GM19395 (cell line): ENCODE data around the gene CROCC.

Experiments used
- ATAC-seq: cut with Tn5 transposase; IDR thresholded peaks from one replicate; pipeline ENCODE4 v1.9.1; 2021; ENCODE audit warnings: mild to moderate bottlenecking, moderate library complexity; ENCODE audit not compliant: unreplicated experiment

Gene CROCC

DNA sequence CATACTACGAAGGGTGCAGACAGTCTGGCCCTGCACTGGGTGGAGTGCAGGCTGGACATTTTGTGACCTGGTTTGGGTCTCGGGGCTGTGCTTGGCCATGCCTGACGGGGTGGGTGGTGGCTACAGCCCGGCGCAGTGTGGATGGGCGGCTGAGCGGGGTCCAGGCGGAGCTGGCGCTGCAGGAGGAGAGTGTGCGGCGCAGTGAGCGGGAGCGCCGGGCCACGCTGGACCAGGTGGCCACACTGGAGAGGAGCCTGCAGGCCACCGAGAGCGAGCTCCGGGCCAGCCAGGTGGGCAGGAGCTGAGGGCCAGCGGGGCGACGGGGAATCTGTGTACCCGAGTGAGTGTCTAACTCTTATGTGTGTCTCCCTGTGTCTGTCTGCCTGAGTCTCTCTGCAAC, 44.6 kb downstream of the CROCC start:
- ATAC-seq, result no peak

DNA sequence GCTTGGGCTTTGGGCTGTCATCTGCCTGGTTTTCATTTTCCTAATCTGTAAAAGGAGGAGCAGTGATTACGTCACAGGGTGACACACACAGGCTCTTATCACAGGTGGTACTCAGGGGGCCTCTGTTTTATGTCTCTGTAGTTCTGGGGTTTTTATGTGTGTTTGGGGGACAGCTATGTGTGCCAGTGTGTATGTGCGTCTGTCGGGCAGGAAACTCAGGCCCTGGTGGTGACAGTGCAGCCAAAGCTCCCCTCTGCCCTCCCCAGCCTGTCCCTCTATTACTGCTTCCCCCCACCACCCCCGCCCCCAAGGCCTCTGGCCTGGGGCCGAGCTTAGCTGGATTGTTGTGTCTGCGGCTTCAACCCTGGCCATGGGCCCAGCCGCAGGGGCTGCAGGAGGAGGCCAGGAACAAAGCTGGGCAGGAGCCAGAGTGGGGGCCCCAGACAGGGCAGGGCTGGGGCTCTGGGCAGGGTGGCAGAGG, 45.4 kb downstream of the CROCC start:
- no peak for ATAC-seq

DNA sequence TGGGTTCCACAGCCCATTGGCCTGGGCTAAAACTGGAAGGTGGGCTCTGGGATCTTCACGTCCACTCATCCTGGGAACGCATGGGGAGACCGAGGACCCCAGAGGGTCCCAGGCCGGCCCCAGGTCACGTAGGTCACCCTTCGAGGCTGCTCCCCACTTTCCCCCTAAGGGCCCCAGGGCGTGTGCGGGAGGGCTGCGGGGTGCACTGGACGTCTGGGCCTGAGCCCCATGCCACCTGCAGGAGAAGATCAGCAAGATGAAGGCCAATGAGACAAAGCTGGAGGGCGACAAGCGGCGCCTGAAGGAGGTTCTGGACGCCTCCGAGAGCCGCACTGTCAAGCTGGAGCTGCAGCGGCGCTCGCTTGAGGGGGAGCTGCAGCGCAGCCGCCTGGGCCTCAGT, 46.2 kb downstream of the CROCC start:
- no peak for ATAC-seq

DNA sequence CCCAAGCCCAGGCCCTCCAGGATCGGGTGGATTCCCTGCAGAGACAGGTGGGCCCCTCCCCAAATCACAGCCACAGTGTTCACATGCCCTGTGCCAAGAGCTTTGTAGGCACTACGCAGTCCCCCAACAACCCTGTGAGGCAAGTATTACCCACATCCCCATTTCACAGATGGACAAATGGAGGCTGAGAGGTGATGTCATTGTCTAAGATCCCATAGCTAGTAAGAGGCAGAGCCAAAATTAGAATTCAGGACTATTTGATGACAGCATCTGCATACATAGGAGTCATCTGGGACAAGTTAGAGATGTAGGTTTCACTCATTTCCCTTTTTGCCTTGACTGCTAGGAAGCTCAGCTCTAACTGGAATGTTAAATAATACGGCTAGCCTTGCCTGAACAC, 46.6 kb downstream of the CROCC start:
- no peak for ATAC-seq

DNA sequence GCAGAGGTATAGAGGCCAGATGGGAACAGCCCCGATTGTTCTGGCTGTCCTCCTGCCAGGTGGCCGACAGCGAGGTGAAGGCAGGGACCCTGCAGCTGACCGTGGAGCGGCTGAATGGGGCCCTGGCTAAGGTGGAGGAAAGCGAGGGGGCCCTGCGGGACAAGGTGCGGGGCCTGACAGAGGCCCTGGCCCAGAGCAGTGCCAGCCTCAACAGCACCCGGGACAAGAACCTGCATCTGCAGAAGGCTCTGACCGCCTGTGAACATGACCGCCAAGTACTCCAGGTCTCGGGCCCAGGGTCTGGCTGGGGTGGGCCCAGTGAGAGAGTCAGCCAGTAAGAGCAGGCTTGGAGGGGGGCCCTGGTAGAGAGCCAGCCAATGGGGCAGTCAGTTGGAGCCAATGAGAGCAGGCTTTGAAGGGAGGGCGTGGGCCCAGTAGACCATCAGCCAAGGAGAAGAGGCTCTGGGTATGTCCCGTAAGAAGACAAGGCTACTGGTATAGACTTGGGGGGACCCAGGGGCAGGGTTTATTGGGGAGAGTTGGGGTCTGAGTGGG, 47.4 kb downstream of the CROCC start:
- no peak for ATAC-seq

DNA sequence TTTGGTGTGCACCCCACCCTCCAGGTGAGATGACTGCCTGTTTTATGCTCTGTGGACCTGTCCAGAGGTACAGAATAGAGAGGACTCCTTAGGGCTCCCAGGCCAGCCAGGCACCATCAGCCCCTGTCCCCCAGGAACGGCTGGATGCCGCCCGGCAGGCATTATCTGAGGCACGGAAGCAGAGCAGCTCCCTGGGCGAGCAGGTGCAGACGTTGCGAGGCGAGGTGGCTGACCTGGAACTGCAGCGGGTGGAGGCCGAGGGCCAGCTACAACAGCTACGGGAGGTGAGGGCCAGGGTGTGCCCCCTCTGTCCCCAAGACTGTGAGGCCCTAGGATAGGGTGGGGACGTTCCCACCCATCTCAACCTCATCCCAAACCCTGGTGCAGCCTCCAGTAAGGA, 47.9 kb downstream of the CROCC start:
- ATAC-seq, result no peak

DNA sequence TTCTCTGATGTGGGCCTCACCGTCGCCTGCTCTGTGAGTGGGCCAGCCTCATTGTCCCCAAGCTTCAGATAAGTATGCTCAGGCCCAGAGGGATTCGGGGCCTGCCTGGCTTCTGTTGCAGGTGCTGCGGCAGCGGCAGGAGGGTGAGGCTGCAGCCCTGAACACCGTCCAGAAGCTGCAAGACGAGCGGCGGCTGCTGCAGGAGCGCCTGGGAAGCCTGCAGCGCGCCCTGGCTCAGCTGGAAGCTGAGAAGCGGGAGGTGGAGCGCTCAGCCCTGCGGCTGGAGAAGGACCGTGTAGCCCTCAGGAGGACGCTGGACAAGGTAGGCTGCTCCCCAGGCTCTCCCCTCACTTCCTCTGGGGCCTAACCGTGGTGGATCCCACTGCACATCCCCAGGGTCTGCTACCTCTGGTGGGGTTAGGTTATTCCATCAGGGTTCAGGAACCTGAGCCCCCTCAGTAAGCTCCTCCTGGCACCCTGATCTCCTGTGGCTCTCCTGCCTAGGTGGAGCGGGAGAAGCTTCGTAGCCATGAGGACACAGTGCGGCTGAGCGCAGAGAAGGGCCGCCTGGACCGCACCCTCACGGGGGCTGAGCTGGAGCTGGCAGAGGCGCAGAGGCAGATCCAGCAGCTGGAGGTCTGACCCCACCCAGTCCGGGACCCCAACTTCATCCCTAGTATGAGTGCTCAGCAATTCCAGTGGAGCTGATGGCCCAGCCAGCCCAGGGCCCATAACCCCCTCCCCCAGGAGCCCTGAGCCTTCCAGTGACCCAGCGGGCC, 48.6 kb downstream of the CROCC start:
- no peak for ATAC-seq

DNA sequence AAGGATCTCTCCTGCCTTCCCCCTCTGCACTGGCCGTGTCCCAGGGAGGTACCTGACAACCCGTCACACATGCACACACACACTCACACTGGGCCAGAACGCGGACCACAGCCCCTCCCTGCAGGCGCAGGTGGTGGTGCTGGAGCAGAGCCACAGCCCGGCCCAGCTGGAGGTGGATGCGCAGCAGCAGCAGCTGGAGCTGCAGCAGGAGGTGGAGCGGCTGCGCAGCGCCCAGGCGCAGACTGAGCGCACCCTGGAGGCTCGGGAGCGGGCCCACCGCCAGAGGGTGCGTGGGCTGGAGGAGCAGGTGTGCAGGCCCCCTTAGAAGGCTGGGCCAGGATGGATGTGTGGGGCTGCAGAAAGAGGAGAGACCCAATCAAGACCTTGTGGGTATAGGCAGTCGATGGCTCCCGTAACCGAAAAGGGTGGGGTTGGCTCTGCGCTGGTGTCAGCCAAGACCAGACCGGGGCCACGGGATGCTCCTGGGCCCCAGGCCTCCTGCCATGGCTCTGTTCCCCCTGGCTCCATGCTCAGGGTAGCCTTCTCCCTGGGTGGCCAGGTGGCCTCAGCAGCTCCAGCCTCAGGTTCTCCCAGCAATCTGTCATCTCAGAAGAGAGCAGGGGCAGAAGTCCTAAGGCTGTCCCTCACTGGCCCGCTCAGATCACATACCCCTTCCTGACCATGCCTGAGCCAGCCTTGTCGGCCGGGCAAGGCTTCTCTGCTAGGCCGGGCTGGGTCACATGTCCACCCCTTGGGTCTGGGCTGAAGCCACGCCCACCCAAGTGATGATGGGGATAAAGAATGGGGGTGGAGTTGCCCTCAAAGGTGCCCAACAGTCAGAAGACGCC, 49.8 kb downstream of the CROCC start:
- ATAC-seq, result no peak

DNA sequence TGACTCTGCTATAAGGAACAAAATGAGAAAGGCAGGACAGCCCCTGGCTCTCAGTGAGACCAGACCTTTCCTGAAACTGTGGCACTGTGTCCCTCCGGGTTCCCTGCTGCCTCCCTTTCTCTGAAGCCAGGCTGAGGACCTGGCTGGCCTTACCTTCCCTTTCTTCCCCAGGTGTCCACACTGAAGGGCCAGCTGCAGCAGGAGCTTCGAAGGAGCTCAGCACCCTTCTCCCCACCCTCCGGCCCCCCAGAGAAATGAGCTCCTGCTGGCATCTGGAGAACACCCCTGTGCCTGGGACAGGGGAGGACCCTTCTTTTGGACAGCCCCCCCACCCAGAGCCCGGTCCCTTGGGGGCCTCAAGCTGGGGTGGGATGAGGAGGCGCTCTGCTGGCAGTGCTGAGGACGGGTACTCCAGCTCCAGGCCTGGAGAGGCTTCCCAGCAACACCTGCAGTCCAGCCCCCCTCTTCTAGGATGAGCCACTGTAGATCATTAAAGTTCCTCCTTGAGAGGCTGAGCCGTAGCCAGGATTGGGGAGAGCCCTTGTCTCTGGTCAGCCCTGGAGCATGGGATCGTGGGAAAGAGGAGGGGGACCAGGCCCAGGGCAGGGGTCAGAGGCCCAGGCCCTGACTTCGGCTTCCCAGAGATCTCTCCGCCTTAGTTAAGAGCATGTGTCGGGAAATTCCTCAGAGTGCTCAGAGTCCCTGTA, 50.6 kb downstream of the CROCC start:
- no peak for ATAC-seq

DNA sequence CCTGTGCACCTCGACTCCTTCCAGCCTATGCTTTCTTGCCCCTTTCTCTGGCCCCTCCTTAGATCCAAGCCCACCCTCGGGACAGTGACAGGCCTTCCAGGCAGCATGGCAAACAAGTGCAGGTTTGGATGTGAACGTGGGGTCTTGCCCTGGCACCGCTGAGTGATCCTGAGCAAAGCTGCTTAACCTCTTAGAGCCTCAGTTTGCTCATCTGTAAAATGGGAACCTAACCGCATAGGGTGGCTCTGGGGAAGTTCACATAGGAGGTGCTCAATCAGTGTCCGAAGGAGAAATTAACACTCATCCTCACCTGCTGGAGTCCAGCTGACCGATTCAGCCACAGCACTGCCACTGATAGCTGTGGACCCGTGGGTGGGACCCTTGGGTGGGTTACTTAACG, 51.5 kb downstream of the CROCC start:
- no peak for ATAC-seq

DNA sequence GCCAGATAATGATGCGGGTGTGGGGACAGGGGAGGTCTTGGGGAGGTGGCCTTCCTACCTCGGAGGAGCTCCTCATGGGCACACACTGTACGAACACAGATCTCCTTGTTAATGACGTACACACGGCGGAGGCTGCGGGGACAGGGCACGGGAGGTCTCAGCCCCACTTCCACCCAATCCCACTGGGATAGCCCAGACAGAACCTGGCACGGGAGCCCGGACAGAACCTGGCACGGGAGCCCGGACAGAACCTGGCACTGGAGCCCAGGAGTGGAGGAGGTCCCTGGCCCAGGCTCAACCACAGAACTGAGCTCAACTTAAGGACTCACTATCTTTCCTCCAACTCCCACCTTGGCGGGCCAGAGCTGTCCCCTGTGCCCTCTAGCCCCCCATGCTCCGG, 53.5 kb downstream of the CROCC start:
- ATAC-seq, result no peak

DNA sequence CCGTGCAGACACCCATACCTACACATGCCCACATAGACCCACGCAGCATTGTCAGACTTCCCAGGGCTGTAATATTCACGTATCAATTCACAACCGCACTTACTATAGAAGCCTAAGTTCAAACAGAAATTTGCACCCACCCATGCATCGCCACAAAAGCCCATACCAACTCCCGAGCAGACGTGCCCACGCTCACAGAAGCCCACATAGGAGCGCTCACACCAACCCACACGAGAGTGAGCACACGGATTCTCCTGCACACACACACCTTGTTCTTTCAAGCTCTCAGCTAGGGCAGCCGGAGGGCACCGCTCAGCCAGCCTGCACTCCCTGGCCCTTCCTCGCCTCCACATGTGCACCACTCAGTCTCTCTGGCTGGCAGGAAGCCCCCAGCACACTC, 54.1 kb downstream of the CROCC start:
- no peak for ATAC-seq

DNA sequence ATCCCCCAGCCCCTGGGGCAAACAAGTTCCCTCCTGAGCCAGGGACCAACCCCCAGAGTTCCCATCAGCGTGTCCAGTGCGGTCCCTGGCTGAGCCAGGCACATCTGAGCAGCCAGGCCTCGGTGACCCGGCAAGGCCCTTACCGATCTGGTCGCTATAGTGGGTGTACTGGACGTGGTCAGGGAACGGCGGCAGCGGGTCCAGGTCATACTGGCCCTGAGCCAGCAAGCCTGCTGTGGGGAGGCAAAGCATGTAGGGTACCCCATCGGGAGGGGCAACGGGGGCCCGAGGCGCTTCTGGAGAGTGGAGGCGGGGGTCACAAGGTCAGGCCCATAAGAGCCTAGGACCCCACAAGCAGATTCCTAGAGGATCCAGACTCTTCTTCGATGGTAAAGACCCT, 55.2 kb downstream of the CROCC start:
- no peak for ATAC-seq

DNA sequence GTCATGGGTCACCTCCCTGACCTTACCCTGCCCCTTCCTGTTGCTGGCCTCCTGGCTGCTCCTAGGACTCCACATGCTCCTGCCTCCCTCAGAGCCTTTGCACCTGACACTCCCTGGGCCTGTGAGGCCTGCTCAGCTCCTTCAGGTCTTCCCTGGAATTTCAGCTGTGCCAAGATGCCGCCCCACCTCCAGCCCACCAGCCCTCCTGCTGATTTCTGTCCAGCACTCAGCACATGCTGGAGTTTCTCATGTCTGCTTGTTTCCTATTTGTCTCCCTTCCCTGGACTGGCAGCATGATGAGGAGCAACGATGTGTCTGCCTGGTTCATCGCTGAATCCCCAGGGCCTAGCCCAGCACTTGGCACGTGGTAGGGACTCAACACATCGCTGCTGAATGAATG, 55.6 kb downstream of the CROCC start:
- no peak for ATAC-seq

DNA sequence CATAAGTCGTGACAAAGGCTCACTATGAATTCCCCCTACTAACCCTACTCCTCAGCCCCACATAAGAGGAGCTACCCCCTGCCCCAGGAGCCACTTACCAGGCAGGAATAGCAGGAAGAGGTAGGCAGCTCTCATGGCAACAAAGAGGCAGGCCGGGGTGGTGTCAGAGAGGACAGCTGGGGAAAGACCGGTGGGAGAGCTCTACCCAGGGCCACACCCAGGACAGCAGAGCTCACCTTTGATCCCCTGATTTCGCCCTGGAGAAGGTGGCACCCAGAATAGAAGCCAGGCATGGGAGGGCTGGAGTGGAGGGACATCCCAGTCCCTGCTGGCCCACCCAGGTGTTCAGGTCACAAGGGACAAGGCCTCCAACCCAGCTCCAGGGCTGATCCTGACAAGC, 56.4 kb downstream of the CROCC start:
- no peak for ATAC-seq

DNA sequence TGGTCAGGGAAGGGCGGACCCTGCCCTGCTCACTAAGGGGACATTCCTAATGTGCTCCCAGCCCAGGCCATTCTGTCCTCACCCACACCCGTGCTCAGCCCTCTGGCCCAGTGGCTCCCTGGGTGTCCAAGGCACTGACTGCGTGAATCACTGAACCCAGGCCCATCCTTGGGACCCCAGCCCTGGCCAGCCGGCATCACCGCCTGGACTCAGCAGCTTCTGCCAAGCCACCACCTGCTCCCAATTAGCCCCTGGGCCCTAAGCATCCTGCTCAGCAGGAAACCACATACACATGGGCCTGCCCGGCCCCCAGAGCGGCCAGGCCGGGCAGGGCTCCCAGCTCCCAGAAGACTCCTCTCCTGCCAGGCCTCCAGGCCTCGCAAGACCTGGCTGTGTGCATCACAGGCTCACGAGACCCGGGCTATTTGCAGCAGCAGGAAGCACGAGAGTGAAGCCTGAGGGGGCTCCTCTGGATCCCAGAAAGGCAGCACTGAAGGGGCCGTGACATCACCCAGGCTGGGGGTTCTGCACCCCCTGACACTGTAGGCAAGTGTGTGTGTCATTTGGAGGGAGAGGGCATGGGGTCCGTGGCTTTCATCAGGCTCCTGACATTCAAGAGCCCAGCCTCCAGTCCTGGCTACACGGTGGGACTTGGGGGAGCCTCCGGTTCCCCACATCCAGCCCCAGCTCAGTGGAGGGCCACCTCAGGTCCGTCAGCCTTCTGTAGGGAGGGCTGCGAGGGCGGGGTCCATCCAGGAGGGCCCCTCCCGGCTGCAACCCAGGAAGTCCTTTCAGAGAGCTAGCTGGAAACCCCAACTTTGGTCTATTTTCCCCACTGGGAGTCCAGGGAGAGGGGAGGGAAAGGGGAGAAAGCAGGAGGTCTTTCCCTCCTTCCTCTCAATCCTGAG, 57.1 kb downstream of the CROCC start:
- no peak for ATAC-seq

DNA sequence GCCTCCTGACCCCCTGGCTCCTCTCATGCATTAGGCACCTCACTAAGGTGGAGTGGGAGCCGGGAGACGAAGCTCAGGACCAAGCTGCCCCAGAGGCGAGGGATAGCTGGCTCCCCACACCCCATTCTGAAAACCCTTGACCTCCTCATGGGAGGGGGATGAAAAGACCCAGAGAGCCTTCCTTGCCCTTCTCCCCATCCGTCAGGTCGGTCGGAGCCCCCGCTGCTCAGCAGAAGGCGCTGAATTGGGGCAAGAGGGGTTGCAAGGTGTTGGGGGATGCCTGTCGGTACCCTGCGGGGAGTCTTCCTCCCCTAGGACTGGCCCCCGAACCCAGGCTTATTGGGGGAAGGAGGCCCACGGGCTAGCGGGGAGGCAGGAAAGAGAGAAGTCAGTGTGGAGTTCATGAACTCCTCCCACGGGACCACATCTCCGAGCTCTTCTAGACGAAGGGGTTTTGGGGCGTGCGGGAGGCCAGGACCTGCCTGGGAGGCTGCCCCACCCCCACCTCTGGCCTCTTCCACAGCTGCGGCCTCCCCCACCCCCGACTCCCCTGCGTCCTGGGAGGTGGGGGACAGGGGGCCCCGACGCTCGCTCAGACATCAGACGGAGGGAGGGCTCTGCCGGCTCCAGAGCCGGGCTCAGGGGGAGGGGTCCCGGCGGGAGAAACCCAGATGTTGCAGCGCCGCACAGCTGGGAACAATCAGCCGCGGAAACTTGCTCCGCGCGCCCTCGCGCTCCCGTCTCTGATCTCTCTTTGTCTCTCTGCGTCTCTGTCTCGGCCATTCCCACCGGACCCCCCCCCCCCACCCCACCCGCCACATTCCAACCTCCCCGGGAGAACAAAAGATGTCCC, 58.0 kb downstream of the CROCC start:
- ATAC-seq, result no peak

DNA sequence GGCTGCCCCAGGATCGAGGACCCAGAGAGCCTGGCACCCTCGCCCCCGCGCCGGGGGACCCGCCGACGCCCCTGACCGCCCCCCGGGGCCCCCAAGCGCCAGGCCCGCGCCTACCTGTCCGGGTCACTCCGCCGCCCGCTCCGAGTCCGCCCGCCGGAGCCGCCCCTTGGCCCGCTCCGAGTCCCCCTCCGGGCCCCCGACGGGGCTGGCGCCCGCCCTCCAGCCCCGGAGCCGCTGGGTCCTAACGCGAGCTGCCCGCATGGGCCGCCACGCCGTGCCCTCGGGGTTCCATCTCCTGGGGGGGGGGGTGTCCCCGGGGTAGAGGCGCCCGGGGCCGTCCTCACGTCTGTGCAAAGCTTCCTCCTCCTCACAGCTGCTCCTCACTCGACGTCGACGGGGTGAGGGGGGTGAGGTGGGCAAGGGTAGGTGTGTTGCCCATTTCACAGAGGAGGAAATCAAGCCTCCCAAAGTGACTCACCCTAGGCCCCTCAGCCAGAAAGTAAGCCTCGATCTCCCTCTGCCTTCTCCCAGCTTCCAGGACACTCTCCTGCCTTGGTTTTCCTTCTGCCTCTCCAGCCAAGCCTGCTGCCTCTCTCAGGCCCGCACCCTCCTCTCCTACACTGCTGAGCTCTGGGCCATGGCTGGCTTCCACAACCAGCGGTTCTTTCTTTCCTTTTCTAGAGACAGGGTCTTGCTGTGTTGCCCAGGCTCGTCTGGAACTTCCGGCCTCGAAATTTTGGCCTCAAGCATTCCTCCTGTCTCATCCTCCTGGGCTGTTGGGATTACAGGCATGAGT, 58.9 kb downstream of the CROCC start, which contains the start of gene MFAP2:
MFAP2 (minus strand) TSS at position 148 of the 796 bp plus-strand sequence. CDS start 2,347 bp downstream, outside the sequence.
- no peak for ATAC-seq
